Uterus (tissue), 4 donors: ENCODE results near the gene GRIK3. TPM values are rescaled to one million over a fixed set of nuclear protein-coding genes. Genes with fewer than 3 reads are reported as not detected.

Source experiments
- DNase-seq, 2 donors: peaks; one replicate each; pipeline ENCODE4 v3.0.0-alpha.2; 2019 to 2020
- H3K27ac ChIP-seq, 2 donors: fragments of 200-600 bp; sonication (generic); 1 replicate in 1 of 2; 2 replicates in 1 of 2; pipeline ENCODE4 v1.5.1; 2016 to 2018
- H3K27me3 ChIP-seq, 2 donors: fragments of 200-600 bp; sonication (generic); one replicate each; pipeline ENCODE4 v1.5.1; 2018 to 2019; ENCODE audit warnings: control low read depth in 1 of 2
- H3K36me3 ChIP-seq, 2 donors: fragments of 200-600 bp; sonication (generic); one replicate each; pipeline ENCODE4 v1.5.1; 2019; ENCODE audit warnings: control low read depth in 1 of 2
- H3K4me1 ChIP-seq, 2 donors: fragments of 200-600 bp; sonication (generic); one replicate each; pipeline ENCODE4 v1.5.1; 2018 to 2019; ENCODE audit warnings: control low read depth in 1 of 2
- H3K4me3 ChIP-seq, 2 donors: fragments of 200-600 bp; sonication (generic); 1 replicate in 1 of 2; 2 replicates in 1 of 2; pipeline ENCODE4 v1.5.1; 2018 to 2019; ENCODE audit warnings: mild to moderate bottlenecking in 1 of 2
- H3K9me3 ChIP-seq, 2 donors: fragments of 200-600 bp; sonication (generic); one replicate each; pipeline ENCODE4 v1.5.1; 2019; ENCODE audit warnings: control low read depth in 1 of 2
- CTCF ChIP-seq, 4 experiments: fragments of 200-600 bp in 2 of 4; fragments of 450-650 bp in 2 of 4; sonication (generic) in 2 of 4; IDR thresholded peaks; one replicate each; pipeline ENCODE4 v1.5.1; 2016 to 2019; ENCODE audit warnings: antibody characterized with exemption in 4 of 4, mild to moderate bottlenecking in 2 of 4, moderate library complexity in 1 of 4
- POLR2A ChIP-seq, 2 donors: fragments of 450-650 bp; IDR thresholded peaks; one replicate each; pipeline ENCODE4 v1.6.1; 2016; ENCODE audit warnings: antibody characterized with exemption in 2 of 2, mild to moderate bottlenecking in 1 of 2, moderate library complexity in 1 of 2
- intact Hi-C: fragments of 100-400 bp; cut with DNase I; formaldehyde crosslinking; loops from one replicate; pipeline ENCODE4 v1.15.1; 2023; ENCODE audit warnings: low total_unique reads
- total RNA-seq, 4 donors: library from RNA; depleted of rRNA in 3 of 4; stranded (reverse); fragments of >200 nt in 3 of 4; gene quantifications; one replicate each; pipeline versions ENCODE4 v1.1.0 to v1.2.4, GENCODE V29; 2014 to 2023
- donor health status: DM: yes; HTN: yes; CAD: no.

Gene GRIK3
- total RNA-seq, 4 donors from 2014 or later = 0.52 to 1.6 TPM; not detected in 2

- intact Hi-C loops = no loop called here
- no peaks in the 10 kb centered on the region for H3K36me3 ChIP-seq
- H3K27me3 ChIP-seq = no peaks in the 10 kb centered on the region
- H3K4me3 ChIP-seq = no peak overlapping the region
- H3K27ac ChIP-seq = no peak overlapping the region
- TF ChIP-seq CTCF (IDR thresholded peaks at IDR 0.05) (no peak), POLR2A (IDR thresholded peaks at IDR 0.05) (no peak)
- no peaks in the 10 kb centered on the region for H3K9me3 ChIP-seq
- DNase-seq = no peak
- no peaks in the 10 kb centered on the region for H3K4me1 ChIP-seq
These were observed 47.9 kb downstream of the GRIK3 start for GRCh38 chr1:36986241-36986985.

GRCh38 chr1:36984675-36985074 lies 49.6 kb downstream of the GRIK3 start:
- no peak for TF ChIP-seq POLR2A (IDR thresholded peaks at IDR 0.05)
- no peak for TF ChIP-seq CTCF (IDR thresholded peaks at IDR 0.05)
- no peaks in the 10 kb centered on the region for H3K9me3 ChIP-seq
- no peak overlapping the region for H3K4me3 ChIP-seq
- no peak overlapping the region for H3K27ac ChIP-seq
- intact Hi-C loops = no loop called here
- DNase-seq = no peak
- H3K27me3 ChIP-seq = no peaks in the 10 kb centered on the region
- H3K4me1 ChIP-seq = no peaks in the 10 kb centered on the region
- H3K36me3 ChIP-seq = no peaks in the 10 kb centered on the region

- Histone ChIP-seq H3K9me3 (no peaks in the 10 kb centered on the region), H3K27ac (no peak overlapping the region), H3K4me1 (no peaks in the 10 kb centered on the region), H3K27me3 (no peaks in the 10 kb centered on the region), H3K4me3 (no peak overlapping the region), H3K36me3 (no peaks in the 10 kb centered on the region)
- intact Hi-C loops = no loop called here
- DNase-seq = no peak
- TF ChIP-seq CTCF (IDR thresholded peaks at IDR 0.05) = no peak
- no peak for TF ChIP-seq POLR2A (IDR thresholded peaks at IDR 0.05)
These were observed 50.3 kb downstream of the GRIK3 start for GRCh38 chr1:36984026-36984425.

- Histone ChIP-seq H3K4me1 (no peaks in the 10 kb centered on the region), H3K36me3 (no peaks in the 10 kb centered on the region), H3K27me3 (no peaks in the 10 kb centered on the region), H3K9me3 (no peaks in the 10 kb centered on the region), H3K27ac (no peak overlapping the region), H3K4me3 (no peak overlapping the region)
- intact Hi-C loops = no loop called here
- DNase-seq = no peak
- no peak for TF ChIP-seq CTCF (IDR thresholded peaks at IDR 0.05)
- TF ChIP-seq POLR2A (IDR thresholded peaks at IDR 0.05) = no peak
These were observed 51.6 kb downstream of the GRIK3 start for GRCh38 chr1:36982709-36983108.

GRCh38 chr1:36981771-36982622 lies 52.3 kb downstream of the GRIK3 start:
- Histone ChIP-seq H3K36me3 (no peaks in the 10 kb centered on the region), H3K9me3 (no peaks in the 10 kb centered on the region), H3K27ac (no peak overlapping the region), H3K4me1 (no peaks in the 10 kb centered on the region), H3K27me3 (no peaks in the 10 kb centered on the region), H3K4me3 (no peak overlapping the region)
- intact Hi-C loops = no loop called here
- DNase-seq = no peak
- TF ChIP-seq POLR2A (IDR thresholded peaks at IDR 0.05) = no peak
- TF ChIP-seq CTCF (IDR thresholded peaks at IDR 0.05) = no peak
